Activated effector memory CD4-positive, alpha-beta T cell treated with Interleukin-2 at 50 U/mL for 16 hours (primary cell): ENCODE data around the gene MRPL30.
"Not testable (repeated sequence)": the region's sequence is repeated elsewhere in the genome, so short reads cannot be mapped to it uniquely, and the experiment has no call there.

ENCODE experiments used
- DNase-seq: peaks from one replicate; pipeline ENCODE4 v3.0.0-alpha.2; 2020

MRPL30 gene

GRCh38 chr2:99187011-99187410 is 6.0 kb downstream of the MRPL30 start:
- DNase-seq: no peak

- DNase-seq: no peak
Observed at GRCh38 chr2:99188357-99188756, 7.4 kb downstream of the MRPL30 start.

- no peak for DNase-seq
Observed at GRCh38 chr2:99190548-99190947, 9.6 kb downstream of the MRPL30 start.

GRCh38 chr2:99192364-99192763 is 11.4 kb downstream of the MRPL30 start:
- DNase-seq: not testable (repeated sequence)

- DNase-seq: no peak
Observed at GRCh38 chr2:99198103-99198841, 17.3 kb downstream of the MRPL30 start.

GRCh38 chr2:99200076-99200800 is 19.3 kb downstream of the MRPL30 start:
- no peak for DNase-seq

GRCh38 chr2:99201959-99202678 is 21.1 kb downstream of the MRPL30 start:
- no peak for DNase-seq

GRCh38 chr2:99205491-99205890 is 24.5 kb downstream of the MRPL30 start:
- DNase-seq: no peak

- DNase-seq: no peak
Observed at GRCh38 chr2:99216096-99216495, 35.1 kb downstream of the MRPL30 start.

- DNase-seq: no peak
Observed at GRCh38 chr2:99217929-99218501, 37.0 kb downstream of the MRPL30 start.

- DNase-seq: not testable (repeated sequence)
Observed at GRCh38 chr2:99233177-99233576, 52.2 kb downstream of the MRPL30 start.

GRCh38 chr2:99238599-99238998 is 57.6 kb downstream of the MRPL30 start:
- DNase-seq: no peak

GRCh38 chr2:99240431-99240830 is 59.4 kb downstream of the MRPL30 start:
- DNase-seq: no peak

- no peak for DNase-seq
Observed at GRCh38 chr2:99242151-99242550, 61.2 kb downstream of the MRPL30 start.
